Immature natural killer cell (primary cell): Measurements from ENCODE around the gene GAREM2. TPM values are rescaled to one million over a fixed set of nuclear protein-coding genes. Genes with fewer than 3 reads are reported as not detected.

Experiments used
- DNase-seq, 3 donors: peaks; one replicate each; pipeline ENCODE4 v3.0.0; 2022; ENCODE audit warnings: mixed read lengths in 1 of 3
- H3K27ac Mint-ChIP-seq, 6 donors: one replicate each; pipeline ENCODE4 v1.8.0; 2020; ENCODE audit warnings: mixed read lengths in 6 of 6, mild to moderate bottlenecking in 5 of 6, inconsistent platforms in 4 of 6, moderate library complexity in 3 of 6
- H3K27me3 Mint-ChIP-seq, 3 donors: one replicate each; pipeline ENCODE4 v1.8.0; 2020 to 2021; ENCODE audit warnings: low read depth in 3 of 3, mild to moderate bottlenecking in 3 of 3, mixed read lengths in 3 of 3, moderate library complexity in 3 of 3, inconsistent platforms in 1 of 3
- H3K36me3 Mint-ChIP-seq, 3 donors: one replicate each; pipeline ENCODE4 v1.8.0; 2020; ENCODE audit warnings: mixed read lengths in 3 of 3, inconsistent platforms in 2 of 3, mild to moderate bottlenecking in 2 of 3
- H3K4me1 Mint-ChIP-seq, 2 donors: one replicate each; pipeline ENCODE4 v1.8.0; 2020; ENCODE audit warnings: inconsistent platforms in 2 of 2, mild to moderate bottlenecking in 2 of 2, mixed read lengths in 2 of 2, moderate library complexity in 1 of 2
- H3K4me3 Mint-ChIP-seq, 5 donors: one replicate each; pipeline ENCODE4 v1.8.0; 2020; ENCODE audit warnings: mild to moderate bottlenecking in 5 of 5, mixed read lengths in 5 of 5, inconsistent platforms in 3 of 5, moderate library complexity in 3 of 5
- H3K9me3 Mint-ChIP-seq, 6 donors: one replicate each; pipeline ENCODE4 v1.8.0; 2020; ENCODE audit warnings: mild to moderate bottlenecking in 6 of 6, mixed read lengths in 6 of 6, inconsistent platforms in 4 of 6, moderate library complexity in 3 of 6
- polyA plus RNA-seq, 3 donors: library from polyadenylated mRNA; unstranded; fragments of 300-500 nt; fragmentation: Illumina TruSeq; gene quantifications; one replicate each; pipeline ENCODE4 v1.2.3, GENCODE V29; 2021

The GAREM2 gene
- polyA plus RNA-seq, 3 donors from 2014 or later: 0.50 to 3.5 (median 1.4) TPM

DNA sequence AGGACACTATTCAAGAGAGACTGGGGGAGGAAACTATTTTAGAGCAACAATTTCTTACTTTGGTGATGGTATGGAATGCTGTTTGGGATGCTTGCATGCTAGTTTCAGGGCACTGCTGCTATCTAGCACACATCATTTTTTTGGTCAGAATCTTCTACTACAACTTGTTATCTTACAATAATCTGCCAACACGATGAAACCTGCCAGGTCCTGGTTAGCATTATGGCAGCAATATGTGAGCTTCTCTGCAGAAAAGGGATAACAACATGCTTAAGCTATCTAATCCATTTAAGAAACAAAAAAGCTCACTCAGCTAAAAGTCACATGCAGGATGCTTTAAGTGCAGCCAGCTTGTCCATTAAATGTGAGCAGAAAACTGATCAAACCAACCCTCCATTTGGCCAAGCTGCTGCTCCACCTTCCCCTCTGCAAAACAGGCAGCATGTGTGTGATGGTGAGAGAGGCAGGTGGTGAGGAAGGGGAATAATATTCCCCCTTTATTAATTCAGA, 30.1 kb downstream of the GAREM2 start:
- H3K9me3 Mint-ChIP-seq: no peaks in the 10 kb centered on the region
- H3K4me1 Mint-ChIP-seq: no peaks in the 10 kb centered on the region
- H3K4me3 Mint-ChIP-seq: no peak overlapping the region
- H3K27me3 Mint-ChIP-seq: peaks cover 0 to 2% (median 0%) of the 10 kb centered on the region in 3 donors
- no peak overlapping the region for H3K27ac Mint-ChIP-seq
- no peak for DNase-seq
- peaks cover 29 to 61% (median 33%) of the 10 kb centered on the region in 3 donors for H3K36me3 Mint-ChIP-seq

DNA sequence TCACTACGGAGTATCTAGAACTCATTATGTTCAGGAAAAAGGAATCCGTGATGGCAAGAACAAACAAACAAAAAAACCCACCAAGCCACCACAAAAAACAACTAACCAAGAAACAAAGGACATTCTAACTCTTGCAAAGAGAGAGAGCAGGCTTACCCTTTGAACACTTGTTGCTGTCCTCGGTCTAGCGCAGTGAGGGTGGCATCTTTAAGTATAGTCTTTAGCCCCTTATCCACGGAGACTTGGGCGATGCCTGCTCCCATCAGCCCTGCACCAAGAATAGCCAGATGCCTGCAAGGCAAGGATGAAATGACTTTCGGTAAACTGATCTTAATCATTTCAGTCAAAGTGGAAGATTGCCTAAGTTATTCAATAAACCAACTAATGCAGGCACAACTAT, 31.0 kb downstream of the GAREM2 start:
- DNase-seq: no peak
- no peaks in the 10 kb centered on the region for H3K9me3 Mint-ChIP-seq
- peaks cover 35 to 64% (median 40%) of the 10 kb centered on the region in 3 donors for H3K36me3 Mint-ChIP-seq
- no peaks in the 10 kb centered on the region for H3K27me3 Mint-ChIP-seq
- no peaks in the 10 kb centered on the region for H3K4me1 Mint-ChIP-seq
- H3K4me3 Mint-ChIP-seq: no peak overlapping the region
- H3K27ac Mint-ChIP-seq: no peak overlapping the region

DNA sequence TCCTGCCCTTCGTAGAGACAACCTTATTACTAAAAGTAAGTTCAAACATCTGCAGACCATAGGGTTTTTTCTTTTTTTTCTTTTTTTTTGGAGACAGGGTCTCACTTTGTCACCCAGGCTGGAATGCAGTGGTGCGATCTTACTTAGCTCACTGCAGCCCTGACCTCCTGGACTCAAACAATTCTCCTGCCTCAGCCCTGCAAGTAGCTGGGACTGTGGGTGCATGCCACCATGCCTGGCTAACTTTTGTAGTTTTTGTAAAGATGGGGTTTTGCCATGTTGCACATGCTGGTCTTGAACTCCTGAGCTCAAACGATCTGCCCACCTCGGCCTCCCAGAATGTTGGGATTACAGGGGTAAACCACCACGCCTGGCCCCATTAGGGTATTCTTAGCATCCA, 39.1 kb downstream of the GAREM2 start:
- no peak overlapping the region for H3K4me3 Mint-ChIP-seq
- H3K36me3 Mint-ChIP-seq: peaks cover 32 to 73% (median 53%) of the 10 kb centered on the region in 3 donors
- H3K9me3 Mint-ChIP-seq: no peaks in the 10 kb centered on the region
- no peaks in the 10 kb centered on the region for H3K27me3 Mint-ChIP-seq
- no peak for DNase-seq
- H3K4me1 Mint-ChIP-seq: peaks cover under 1 to 8% of the 10 kb centered on the region in 2 donors
- H3K27ac Mint-ChIP-seq: no peak overlapping the region

DNA sequence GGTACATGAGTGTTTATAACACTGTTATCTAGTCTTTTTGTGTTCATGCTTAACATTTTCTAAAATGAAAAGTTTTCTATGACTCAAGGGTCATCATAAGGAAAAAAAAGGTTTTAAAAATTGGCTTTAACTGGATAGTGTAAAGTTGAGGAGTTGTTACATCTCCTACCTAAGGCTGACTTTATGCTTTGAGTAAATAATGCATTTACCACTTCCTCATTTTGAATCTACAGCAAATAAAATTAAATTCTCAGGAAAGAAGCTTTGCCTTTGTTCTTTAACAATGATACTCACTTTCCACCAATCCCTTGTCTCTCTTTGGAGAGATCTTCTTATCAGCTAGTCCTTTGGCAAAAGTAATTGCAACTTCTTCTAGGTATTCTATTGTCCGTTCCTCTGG, 41.9 kb downstream of the GAREM2 start:
- peaks cover 24 to 62% (median 37%) of the 10 kb centered on the region in 3 donors for H3K36me3 Mint-ChIP-seq
- no peak overlapping the region for H3K27ac Mint-ChIP-seq

DNA sequence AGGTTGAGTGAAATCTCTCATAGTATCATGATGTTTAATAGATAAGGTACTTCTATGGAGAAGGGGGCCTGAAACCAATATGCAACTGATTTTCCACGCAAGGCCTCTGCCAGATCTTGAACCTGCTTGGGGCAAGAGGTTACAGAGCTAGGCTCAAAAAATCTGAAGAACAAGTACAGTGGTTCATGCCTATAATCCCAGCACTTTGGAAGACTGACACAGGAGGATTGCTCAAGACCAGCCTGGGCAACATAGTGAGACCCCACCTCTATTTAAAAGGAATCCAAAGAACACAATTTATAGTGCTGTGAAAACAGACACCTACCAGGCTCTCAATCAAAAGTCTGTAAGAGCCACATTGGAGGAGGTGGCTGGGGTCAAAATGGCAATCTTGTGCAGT, 42.9 kb downstream of the GAREM2 start:
- Mint-ChIP-seq H3K9me3 (peaks cover 0 to 1% (median 0%) of the 10 kb centered on the region in 6 donors), H3K27me3 (no peaks in the 10 kb centered on the region), H3K4me3 (no peak overlapping the region), H3K4me1 (peaks cover 1 to 8% of the 10 kb centered on the region in 2 donors), H3K36me3 (peaks cover 24 to 56% (median 34%) of the 10 kb centered on the region in 3 donors), H3K27ac (peak overlapping the region in 1 of 6 donors; percentile 42)
- DNase-seq: no peak

More for the DNA sequence above, 41.9 kb downstream of the GAREM2 start:
- DNase-seq: no peak
- Mint-ChIP-seq H3K27me3 (no peaks in the 10 kb centered on the region), H3K4me3 (no peak overlapping the region), H3K4me1 (peaks cover 1 to 8% of the 10 kb centered on the region in 2 donors), H3K9me3 (peaks cover 0 to 1% (median 0%) of the 10 kb centered on the region in 6 donors)

GRCh38 chr2:26216587-26216986, 43.7 kb downstream of the GAREM2 start:
- H3K9me3 Mint-ChIP-seq: peaks cover 0 to 1% (median 0%) of the 10 kb centered on the region in 6 donors
- H3K27ac Mint-ChIP-seq: no peak overlapping the region
- no peak overlapping the region for H3K4me3 Mint-ChIP-seq
- DNase-seq: no peak
- H3K27me3 Mint-ChIP-seq: no peaks in the 10 kb centered on the region
- peaks cover 23 to 49% (median 29%) of the 10 kb centered on the region in 3 donors for H3K36me3 Mint-ChIP-seq
- peaks cover 1 to 8% of the 10 kb centered on the region in 2 donors for H3K4me1 Mint-ChIP-seq

DNA sequence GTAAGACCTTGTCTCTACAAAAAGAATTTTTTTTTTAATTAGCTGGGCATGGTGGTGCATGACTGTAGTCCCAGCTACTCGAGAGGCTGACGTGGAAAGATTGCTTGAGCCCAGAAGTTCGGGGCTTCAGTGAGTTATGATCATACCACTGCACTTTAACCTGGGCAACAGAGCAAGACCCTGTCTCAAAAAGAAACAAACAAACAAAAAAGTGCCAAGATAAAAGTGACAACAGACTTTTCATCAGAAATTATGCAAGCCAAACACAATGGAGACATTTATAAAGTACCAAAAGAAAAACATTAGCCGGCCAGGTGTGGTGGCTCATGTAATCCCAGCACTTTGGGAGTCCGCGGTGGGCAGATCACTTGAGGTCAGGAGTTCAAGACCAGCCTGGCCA, 44.8 kb downstream of the GAREM2 start:
- Mint-ChIP-seq H3K27ac (no peak overlapping the region), H3K9me3 (peaks cover 0 to 1% (median 0%) of the 10 kb centered on the region in 6 donors), H3K4me3 (no peak overlapping the region), H3K27me3 (no peaks in the 10 kb centered on the region), H3K4me1 (peaks cover 1 to 8% of the 10 kb centered on the region in 2 donors), H3K36me3 (peaks cover 17 to 40% (median 23%) of the 10 kb centered on the region in 3 donors)
- DNase-seq: no peak

GRCh38 chr2:26223018-26223417, 50.1 kb downstream of the GAREM2 start:
- no peaks in the 10 kb centered on the region for H3K27me3 Mint-ChIP-seq

GRCh38 chr2:26224095-26224494, 51.2 kb downstream of the GAREM2 start:
- H3K4me1 Mint-ChIP-seq: no peaks in the 10 kb centered on the region
- H3K4me3 Mint-ChIP-seq: no peak overlapping the region
- H3K9me3 Mint-ChIP-seq: no peaks in the 10 kb centered on the region
- H3K36me3 Mint-ChIP-seq: peaks cover 14 to 26% (median 17%) of the 10 kb centered on the region in 3 donors
- H3K27ac Mint-ChIP-seq: no peak overlapping the region
- no peak for DNase-seq
- H3K27me3 Mint-ChIP-seq: no peaks in the 10 kb centered on the region

More at GRCh38 chr2:26223018-26223417, 50.1 kb downstream of the GAREM2 start:
- Mint-ChIP-seq H3K27ac (no peak overlapping the region), H3K9me3 (no peaks in the 10 kb centered on the region), H3K4me1 (no peaks in the 10 kb centered on the region), H3K4me3 (no peak overlapping the region), H3K36me3 (peaks cover 14 to 23% (median 17%) of the 10 kb centered on the region in 3 donors)
- DNase-seq: no peak

GRCh38 chr2:26229595-26229994, 56.7 kb downstream of the GAREM2 start:
- Mint-ChIP-seq H3K36me3 (peaks cover 14 to 52% (median 32%) of the 10 kb centered on the region in 3 donors), H3K9me3 (no peaks in the 10 kb centered on the region), H3K27ac (no peak overlapping the region), H3K4me3 (no peak overlapping the region), H3K27me3 (no peaks in the 10 kb centered on the region), H3K4me1 (no peaks in the 10 kb centered on the region)
- no peak for DNase-seq

- H3K4me1 Mint-ChIP-seq: no peaks in the 10 kb centered on the region
- no peak for DNase-seq
- no peaks in the 10 kb centered on the region for H3K27me3 Mint-ChIP-seq
- H3K9me3 Mint-ChIP-seq: no peaks in the 10 kb centered on the region
- H3K4me3 Mint-ChIP-seq: no peak overlapping the region
- no peak overlapping the region for H3K27ac Mint-ChIP-seq
- peaks cover 15 to 52% (median 32%) of the 10 kb centered on the region in 3 donors for H3K36me3 Mint-ChIP-seq
These were observed 57.9 kb downstream of the GAREM2 start for GRCh38 chr2:26230806-26231205.

DNA sequence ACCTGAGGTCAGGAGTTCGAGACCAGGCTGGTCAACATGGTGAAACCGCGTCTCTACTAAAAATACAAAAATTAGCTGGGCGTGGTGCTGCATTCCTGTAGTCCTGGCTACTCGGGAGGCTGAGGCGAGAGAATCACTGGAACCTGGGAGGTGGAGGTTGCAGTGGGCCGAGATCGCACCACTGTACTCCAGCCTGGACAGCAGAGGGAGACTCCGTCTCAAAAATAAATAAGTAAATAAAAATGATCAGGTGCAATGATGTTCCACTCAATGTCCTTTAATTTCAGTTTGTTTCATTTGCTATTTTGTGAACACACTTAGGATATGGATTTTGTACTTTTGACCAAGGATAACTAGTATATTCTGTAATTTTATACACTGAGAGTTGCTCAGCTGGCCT, 62.2 kb downstream of the GAREM2 start:
- H3K36me3 Mint-ChIP-seq: peaks cover 14 to 29% (median 18%) of the 10 kb centered on the region in 3 donors
- no peaks in the 10 kb centered on the region for H3K9me3 Mint-ChIP-seq
- peaks cover 10 to 13% of the 10 kb centered on the region in 2 donors for H3K4me1 Mint-ChIP-seq
- H3K4me3 Mint-ChIP-seq: no peak overlapping the region
- H3K27me3 Mint-ChIP-seq: no peaks in the 10 kb centered on the region
- H3K27ac Mint-ChIP-seq: no peak overlapping the region
- DNase-seq: no peak

GRCh38 chr2:26237868-26238267, 65.0 kb downstream of the GAREM2 start:
- no peaks in the 10 kb centered on the region for H3K9me3 Mint-ChIP-seq
- H3K4me1 Mint-ChIP-seq: peaks cover 28 to 38% of the 10 kb centered on the region in 2 donors
- no peak overlapping the region for H3K4me3 Mint-ChIP-seq
- peaks cover 12 to 16% (median 14%) of the 10 kb centered on the region in 3 donors for H3K36me3 Mint-ChIP-seq
- no peaks in the 10 kb centered on the region for H3K27me3 Mint-ChIP-seq
- H3K27ac Mint-ChIP-seq: no peak overlapping the region
- DNase-seq: no peak

DNA sequence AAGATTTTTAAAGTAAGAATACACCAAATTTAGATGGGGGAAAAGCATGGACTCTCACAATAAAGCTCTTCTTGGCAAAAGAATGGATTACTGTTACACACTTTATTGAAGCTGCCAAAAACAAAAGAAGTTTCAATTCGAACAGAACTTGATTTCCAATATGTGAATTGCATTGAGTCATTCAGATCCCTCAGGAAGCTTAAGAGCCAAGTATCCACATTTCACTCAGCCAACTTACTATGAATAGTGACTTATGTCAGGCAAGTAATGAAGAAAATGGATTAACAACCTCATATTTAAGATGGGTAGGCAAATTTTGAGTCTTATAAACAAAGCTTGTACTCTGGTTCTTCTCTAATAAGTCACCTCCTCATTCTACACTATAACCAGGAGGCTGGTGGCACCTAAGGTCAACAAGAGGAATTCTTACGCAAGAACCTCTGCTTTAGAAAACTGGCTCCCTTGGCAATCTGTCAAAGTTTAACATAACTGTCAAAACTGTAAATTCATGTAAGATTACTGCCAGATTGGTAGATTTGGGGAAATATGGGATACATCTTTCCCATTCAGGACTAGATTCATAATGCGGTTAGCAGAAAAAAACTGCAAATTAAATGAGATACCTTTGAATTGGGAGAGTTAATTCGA, 65.5 kb downstream of the GAREM2 start:
- no peak for DNase-seq
- H3K36me3 Mint-ChIP-seq: peaks cover 9 to 12% (median 11%) of the 10 kb centered on the region in 3 donors
- H3K9me3 Mint-ChIP-seq: no peaks in the 10 kb centered on the region
- no peak overlapping the region for H3K27ac Mint-ChIP-seq
- H3K4me1 Mint-ChIP-seq: peaks cover 33 to 44% of the 10 kb centered on the region in 2 donors
- no peak overlapping the region for H3K4me3 Mint-ChIP-seq
- peaks cover 0 to 1% (median 0%) of the 10 kb centered on the region in 3 donors for H3K27me3 Mint-ChIP-seq
